Activated CD8-positive, alpha-beta memory T cell treated with anti-CD3 and anti-CD28 coated beads for 24 hours (primary cell): ENCODE measurements around the gene XAB2.
A peak's percentile ranks its signal among the peaks of the same experiment; 100 is the strongest.
"Not testable (repeated sequence)": the region's sequence is repeated elsewhere in the genome, so short reads cannot be mapped to it uniquely, and the experiment has no call there.

Source experiments
- DNase-seq: peaks from one replicate; pipeline ENCODE4 v3.0.0-alpha.2; 2020

The XAB2 gene

DNA sequence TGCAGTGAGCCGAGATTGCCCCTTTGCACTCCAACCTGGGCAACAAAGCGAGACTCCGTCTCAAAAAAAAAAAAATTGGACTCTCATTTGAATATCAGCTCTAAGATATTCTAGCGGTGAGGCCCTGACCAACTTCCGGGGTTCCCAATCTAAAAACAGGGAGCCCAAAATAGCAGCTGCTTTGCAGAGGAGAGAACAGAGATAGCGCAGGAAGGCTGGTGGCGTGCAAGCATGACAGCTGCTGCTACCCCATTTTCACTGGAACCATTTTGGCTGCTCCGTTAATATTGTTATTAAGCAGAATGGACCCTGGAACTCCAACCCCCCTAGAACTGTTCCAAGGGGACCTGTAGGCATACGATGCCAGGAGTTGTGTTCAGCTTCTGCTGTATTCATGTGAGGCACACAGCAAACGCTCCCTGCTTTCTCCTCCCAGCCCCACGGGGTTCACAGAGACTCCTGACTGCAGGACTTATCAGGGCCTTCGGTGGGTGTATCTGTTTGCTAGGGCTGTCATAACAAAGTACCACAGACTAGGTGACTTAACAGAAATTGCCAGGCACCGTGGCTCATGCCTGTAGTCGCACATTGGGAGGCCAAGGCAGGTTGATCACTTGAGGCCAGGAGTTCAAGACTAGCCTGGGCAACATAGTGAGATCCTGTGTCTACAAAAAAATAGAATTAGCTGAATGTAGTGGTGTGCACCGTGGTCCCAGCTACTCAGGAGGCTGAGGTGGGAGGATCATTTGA lies 19.1 kb upstream of the XAB2 start:
- DNase-seq = no peak

DNA sequence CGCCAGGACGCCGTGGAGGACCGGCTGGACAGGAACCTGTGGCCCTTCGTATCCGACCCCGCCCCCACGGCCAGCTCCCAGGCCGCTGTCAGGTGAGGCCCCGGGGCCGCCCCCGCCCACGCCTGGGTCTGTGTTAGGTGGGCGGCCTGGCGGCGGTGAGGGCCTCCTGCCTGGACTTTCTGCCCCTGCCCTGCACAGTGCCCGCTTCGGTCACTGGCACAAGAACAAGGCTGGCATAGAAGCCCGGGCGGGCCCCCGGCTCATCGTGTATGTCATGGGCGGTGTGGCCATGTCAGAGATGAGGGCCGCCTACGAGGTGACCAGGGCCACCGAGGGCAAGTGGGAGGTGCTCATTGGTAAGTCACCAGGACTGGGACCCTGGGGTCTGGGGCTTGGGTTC lies 17.8 kb upstream of the XAB2 start:
- no peak for DNase-seq

DNA sequence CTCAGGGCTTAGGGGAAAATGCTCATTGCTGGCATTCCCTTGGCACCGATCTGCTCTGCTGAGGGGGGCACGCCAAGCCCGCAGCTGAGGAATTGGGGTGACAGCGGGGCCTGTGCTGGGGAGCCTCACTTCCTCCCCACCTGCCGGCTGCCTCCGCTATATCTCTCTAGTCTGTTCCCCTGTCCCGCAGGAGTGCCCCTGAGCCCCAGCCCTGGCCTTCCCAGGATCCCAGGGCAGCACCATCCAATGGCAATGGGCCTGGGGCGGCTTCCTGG lies 17.0 kb upstream of the XAB2 start:
- no peak for DNase-seq

DNA sequence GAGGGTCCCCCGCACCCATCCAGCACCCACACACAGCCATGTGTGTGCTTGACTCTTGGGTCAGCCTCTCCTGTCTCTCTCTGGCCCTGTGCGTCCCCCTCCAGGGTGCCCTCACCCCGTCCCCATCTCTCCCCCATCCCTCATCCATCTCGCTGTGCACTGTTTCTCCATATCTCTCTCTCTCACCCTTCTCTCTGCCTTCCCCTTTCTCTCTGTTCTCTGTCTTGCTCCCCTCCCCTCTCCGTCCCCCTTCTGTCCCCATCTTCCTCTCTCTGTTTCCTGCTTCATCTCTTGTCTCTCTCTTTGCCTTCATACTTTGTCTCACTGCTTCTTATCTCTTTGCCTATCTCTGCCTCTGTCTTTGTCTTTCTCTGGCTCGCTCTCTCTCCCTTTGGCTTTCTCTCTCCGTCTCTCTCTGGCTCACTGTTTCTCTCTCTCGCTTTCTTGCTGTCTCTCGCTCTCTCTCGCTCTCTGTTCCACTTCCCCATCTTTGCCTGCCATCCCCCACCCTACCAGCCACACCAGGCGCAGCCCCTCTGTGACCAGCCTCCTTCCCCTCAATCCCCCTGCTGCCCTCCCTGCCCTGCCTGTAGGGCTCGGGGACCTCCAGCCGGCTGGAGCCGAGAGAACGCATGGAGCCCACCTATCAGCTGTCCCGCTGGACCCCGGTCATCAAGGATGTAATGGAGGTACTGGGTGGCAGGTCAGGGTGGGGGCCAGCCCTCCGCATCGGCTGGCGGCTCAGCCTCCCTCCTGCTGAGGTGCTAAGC lies 16.5 kb upstream of the XAB2 start:
- no peak for DNase-seq

DNA sequence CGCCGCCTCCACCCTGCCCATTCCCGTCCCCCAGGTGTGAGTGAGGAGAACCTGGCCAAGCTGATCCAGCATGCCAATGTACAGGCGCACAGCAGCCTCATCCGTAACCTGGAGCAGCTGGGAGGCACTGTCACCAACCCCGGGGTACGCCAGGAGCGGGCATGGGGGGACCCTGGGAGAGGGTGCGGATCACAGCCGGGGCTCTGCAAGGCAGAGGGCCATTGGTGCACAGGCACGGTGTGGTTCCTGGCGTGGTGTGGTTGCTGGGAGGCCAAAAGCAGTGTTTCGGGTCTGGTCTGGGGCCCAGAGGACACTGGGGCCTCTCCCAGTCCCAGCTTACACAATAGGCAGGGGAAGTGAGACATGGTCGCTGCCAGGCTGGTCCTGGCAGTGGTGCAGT lies 15.8 kb upstream of the XAB2 start:
- no peak for DNase-seq

DNA sequence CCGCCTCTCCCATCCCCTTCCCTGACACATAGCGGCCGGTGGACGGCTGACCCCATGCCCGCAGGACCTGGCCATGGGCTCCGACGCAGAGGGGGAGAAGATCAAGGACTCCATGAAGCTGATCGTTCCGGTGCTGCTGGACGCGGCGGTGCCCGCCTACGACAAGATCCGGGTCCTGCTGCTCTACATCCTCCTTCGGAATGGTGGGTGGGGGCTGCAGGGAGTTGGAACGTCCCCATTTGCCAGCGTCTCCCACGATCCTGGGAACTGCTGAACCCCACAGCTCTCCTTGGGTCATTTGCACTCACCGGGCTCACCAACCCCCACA lies 15.2 kb upstream of the XAB2 start:
- no peak for DNase-seq

DNA sequence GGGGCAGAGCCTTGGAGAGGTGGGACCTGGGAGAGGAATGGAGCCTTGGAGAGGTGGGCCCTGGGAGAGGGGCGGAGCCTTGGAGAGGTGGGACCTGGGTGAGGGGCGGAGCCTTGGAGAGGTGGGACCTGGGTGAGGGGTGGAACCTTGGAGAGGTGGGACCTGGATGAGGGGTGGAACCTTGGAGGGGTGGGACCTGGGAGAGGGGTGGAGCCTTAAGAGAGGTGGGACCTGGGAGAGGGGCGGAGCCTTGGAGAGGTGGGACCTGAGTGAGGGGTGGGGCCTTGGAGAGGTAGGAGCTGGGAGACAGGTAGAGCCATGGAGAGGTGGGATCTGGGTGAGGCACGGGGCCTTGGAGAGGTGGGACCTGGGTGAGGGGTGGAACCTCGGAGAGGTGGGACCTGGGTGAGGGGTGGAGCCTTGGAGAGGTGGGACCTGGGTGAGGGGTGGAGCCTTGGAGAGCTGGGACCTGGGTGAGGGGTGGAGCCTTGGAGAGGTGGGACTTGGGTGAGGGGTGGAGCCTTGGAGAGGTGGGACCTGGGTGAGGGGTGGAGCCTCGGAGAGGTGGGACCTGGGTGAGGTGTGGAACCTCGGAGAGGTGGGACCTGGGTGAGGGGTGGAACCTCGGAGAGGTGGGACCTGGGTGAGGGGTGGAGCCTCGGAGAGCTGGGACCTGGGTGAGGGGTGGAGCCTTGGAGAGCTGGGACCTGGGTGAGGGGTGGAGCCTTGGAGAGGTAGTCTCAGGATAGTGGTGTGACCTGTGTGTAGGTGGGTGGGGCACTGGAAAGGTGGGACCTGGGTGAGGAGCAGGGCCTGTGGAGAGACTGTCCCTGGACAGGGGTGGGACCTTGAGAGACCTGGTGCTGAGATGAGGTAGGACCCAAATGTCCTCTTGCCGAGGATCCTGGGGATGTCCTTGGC lies 14.5 kb upstream of the XAB2 start:
- not testable (repeated sequence) for DNase-seq

DNA sequence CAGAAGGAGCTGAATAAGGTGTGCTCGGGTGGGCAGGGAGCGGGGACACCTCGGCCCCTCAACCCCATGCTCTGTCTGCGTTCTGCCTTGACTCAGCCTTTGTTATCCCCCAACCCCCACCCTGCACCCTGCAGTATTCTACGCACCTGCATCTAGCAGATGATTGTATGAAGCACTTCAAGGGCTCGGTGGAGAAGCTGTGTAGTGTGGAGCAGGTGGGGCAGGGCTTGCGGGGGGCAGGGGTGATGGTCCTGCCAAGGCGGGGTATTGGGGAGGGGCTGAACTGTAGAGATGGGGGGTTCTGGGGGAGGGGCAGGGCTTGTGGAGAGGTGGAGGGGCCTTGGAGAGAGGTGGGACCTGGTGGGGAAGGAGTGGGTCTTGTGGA lies 13.7 kb upstream of the XAB2 start:
- DNase-seq = no peak

DNA sequence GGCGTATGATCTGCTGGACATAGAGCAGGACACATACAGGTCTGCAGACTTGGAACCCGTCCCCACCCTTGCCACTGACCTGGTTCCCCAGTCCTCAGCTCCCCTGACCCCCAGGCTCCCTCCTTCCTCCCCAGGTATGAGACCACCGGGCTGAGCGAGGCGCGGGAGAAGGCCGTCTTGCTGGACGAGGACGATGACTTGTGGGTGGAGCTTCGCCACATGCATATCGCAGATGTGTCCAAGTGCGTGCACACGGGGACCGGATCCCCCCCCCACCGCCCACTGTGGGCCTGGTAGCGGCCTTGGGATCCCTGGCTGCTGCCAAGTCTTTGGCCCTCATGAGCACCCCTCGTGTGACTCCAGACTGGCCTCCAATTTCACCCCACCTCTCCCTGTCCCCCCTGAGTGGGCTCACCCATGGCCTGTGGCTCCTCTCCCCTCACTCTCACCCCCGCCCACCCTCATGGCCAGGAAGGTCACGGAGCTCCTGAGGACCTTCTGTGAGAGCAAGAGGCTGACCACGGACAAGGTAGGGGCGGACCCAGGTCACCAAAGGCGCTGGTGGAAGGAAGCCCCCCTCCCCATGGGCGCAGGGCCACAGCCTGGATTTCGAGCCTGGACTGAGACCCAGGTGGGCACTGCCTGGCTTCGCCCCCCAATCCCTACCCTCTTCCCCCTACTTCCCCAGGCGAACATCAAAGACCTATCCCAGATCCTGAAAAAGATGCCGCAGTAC lies 13.1 kb upstream of the XAB2 start:
- DNase-seq = no peak

DNA sequence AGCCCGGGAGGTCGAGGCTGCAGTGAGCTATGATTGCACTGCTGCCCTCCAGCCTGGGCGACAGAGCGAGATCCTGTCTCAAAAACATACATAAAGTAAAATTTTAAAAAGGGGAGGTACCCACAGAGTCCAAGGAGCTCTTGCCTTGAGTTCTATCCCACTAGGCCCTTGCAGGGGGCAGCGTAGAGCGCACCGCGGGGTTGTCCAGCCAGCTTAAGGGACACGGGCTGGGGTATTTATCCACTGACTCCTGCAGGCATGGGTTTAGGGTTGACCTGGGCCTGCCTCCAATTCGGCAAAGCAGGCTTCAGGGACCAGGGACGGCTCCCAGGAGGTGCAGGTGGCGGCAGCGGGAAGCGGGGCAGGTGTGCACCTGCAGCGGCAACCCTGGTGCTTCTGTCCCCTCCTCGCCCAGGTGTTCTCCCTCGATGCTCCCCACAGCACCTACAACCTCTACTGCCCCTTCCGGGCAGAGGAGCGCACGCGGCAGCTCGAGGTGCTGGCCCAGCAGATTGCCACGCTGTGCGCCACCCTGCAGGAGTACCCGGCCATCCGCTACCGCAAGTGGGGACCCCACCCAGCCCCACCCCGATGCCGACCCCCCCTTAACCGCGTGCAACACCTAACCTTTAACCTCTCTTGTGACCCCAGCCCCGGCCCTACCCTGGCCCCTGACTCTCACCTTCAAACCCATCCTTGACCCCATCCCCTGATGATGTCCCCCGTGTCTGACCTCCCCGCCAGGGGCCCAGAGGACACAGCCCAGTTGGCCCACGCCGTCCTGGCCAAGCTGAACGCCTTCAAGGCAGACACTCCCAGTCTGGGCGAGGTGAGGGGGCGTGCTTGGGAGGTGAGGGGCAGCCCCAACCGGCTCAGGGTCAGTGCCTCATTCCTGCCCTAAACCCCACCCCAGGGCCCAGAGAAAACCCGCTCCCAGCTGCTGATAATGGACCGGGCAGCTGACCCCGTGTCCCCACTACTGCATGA lies 12.2 kb upstream of the XAB2 start:
- DNase-seq = no peak

DNA sequence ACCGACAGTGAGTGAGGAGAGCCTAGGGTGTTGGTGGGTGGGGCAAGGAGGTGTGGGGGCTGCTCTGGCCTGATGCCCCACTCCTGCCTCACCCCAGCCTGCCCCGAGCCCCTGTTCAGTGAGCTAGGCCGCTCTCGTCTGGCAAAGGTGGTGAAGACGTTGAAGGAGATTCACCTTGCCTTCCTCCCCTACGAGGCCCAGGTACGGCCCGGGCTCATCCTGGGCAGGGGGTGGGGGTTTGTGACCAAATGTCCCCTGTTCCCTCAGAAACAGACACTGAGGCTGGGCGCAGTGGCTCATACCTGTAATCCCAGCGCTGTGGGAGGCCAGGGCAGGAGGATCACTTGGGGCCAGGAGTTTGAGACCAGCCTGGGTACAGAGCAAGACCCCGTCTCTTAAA lies 11.5 kb upstream of the XAB2 start:
- DNase-seq = no peak

DNA sequence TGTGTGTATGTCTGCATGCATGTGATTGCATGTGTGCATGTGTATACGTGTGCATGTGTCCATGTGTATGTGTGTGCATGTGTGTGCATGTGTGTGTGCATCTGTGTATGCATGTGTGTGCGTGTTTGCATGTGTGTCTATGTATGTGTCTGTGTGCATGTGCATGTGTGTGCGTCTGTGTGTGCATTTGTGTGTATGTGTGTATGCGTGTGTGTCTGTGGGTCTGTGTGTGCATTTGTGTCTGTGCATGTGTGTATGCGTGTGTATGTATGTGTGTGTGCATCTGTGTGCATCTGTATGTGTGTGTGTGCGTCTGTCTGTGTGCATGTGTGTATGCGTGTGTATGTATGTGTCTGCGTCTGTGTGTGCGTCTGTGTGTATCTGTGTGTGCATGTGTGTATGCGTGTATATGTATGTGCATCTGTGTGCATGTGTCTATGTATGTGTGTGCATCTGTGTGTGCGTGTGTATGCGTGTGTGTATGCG lies 10.6 kb upstream of the XAB2 start:
- DNase-seq = no peak

DNA sequence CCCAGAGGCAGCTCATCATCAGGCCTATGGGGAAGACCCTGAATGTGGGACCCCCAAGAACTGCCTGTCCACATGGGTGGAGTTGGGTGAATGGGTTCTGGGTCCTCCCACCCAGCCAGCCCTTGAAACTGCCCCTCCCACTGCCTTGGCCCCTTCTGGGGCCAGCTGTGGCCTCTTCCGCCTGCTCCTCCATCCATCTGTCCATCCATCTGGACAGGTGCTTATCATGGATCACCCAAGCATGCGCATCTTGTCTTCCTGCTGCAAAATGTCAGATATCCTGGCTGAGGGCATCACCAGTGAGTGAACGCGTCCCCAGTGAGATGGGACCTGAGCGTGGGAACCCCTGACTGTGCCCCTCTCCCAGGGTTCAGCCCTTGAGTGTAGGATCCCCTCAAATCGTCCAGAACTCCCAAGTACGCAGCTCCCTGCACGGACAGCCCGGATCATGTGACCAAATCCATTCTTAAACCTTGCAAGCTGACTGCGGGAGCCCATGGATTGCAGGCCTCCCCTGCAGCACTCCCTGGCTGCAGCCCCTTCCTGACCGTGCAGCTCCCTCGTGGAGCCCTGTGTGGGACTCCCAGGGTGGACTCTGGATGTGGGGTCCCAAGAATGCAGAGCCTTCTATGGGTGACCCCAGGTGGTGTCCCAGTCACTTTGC lies 9.6 kb upstream of the XAB2 start:
- DNase-seq = no peak

DNA sequence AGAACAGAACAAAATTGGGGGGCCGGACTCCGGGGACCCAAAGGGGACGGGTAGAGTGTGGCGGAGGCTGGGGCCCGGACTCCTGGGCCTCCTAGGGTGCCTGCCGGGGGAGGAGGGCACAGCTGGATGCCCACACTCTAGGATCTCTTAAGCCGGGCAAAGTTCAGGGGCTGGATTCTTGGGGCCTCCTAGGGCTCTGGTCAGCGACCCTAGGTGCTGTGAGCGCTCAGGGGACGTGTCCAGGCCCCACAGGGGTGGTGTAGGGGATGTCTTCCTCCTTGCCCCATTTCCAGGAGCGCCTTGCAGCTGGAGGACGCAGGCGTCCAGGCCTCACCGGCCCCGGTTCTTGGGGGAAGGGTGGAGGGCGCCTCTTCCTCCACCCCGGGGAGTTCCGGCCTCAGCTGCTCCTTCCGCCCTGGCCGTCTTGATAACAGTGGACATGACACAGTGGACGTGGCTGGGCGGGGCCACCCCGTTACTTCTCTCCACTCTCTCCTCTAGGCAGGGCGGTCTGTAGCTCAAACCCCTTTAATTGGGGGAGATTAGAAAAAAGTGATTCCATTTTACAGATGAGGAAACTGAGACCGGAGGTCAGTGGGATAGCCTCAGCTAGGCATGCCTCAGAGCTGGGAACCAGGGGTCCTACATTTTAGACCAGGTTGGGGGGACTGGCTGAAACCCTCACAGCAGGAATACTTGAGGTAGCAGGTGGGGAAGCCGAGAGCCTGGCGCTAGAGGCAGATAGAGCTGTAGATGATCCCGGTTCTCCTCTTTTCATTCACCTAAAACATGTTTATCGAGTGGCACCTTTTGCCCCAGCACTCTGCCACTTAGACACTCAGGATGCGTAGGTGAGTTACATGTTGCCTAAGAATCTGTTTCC lies 8.3 kb upstream of the XAB2 start:
- no peak for DNase-seq

DNA sequence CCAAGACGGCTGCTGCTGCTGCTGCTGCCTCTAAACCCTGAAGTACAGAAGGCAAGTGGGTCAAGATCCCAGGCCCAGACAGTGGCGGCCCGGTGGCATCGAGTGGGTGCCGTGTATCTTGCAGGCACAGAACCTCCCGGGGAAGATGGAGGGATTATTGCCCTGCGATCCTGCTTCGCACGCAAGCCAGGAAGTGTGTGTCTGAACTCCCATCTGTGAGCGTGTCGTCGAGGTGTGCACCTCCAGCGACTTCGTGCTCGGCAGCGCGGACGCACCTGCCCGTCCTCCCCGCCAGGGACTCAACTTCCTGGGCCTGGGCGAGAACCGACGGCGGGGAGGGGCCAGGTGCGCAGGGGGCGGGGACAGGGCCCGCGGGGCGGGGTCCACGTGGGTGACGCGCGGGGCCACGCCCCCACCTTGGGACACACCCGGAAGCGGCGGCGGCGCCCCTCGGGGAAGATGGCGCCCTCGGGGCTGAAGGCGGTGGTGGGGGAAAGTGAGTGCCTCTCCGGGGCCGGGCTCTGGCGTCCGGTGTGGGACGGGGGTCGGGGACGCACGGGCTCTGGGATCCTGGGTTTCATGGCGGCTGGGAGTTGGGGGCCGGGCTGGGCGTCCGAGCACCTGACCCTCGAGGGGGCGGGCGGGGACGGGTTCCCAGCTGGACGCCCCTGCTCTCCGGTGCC lies 7.5 kb upstream of the XAB2 start, which contains the start of gene STXBP2:
STXBP2 (plus strand) TSS at position 420 of the 683 bp plus-strand sequence; CDS start at position 460, 40 bp downstream.
- peak; percentile 98 for DNase-seq

DNA sequence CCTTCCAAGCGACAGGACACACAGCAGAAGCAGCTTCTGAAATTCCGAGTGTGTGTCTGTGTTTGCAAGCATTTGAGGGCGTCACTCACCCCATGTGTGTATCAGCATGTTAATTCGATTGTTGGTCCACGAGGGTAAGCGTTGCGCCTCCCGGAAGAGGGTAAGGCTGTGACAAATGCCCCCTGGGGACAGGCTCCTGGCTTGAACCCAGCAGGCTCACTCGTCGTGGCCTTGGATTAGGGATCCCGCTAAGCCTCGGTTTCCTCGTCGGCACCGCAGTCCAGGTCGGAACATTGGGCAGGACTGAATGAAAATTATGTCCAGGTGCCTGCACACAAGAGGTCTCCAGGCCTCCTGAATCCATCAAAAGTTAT lies 7.0 kb upstream of the XAB2 start:
- no peak for DNase-seq

DNA sequence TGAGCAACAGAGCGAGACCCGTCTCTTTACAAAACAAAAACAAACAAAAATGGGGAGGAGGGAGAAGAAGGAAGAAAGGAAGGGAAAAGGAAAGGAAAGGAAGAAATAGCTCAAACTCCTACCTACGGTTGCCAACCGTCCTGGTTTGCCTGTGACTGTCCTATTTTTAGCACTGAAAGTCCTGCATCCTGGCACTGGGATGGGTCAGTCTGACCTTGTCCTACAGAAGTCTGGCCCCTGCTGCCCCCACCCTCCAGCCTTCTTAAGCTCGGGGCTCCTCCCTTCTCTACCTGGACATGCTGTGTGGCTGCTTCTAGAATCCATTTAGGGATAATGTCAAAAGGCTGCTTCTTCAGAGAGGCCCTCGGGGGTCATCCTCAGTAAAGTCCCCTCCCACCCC lies 6.3 kb upstream of the XAB2 start:
- DNase-seq = no peak

DNA sequence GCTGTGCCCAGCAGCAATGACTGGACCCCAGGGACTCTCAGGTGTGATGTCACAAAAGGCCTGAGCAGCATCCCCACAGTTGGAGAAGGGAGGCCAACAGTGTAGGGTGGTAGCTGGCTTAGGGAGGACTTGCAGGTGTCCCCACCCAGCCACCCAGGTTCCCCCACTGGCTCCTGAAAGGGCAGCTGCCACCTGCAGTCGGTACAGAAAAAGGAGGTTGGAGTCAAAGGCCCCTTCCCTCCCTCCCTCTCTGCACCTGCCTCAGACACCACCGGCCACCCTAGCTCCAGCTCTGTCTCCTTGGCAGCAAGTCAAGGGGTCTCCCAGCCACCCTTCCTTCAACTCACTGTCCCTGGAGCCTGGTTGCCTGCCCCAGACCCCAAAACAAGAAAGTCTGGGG lies 4.4 kb upstream of the XAB2 start, which contains the start of gene PCP2:
PCP2 (minus strand) TSS at position 22 of the 400 bp plus-strand sequence. CDS start 262 bp downstream, outside the sequence.
- DNase-seq = no peak
